Activated B cell treated with CpG ODN at 0.5 μM for 24 hours (primary cell): Measurements from ENCODE around the gene ACOX3. TPM values are rescaled to one million over a fixed set of nuclear protein-coding genes. Genes with fewer than 3 reads are reported as not detected.
A peak's percentile ranks its signal among the peaks of the same experiment; 100 is the strongest.

Source experiments
- ATAC-seq: fragments of 200-7000 bp; cut with Tn5 transposase; one replicate; pipeline ENCODE4 v1.10.0; 2021; ENCODE audit warnings: low read depth, mild to moderate bottlenecking, moderate library complexity
- CTCF ChIA-PET: fragments of 350-600 bp; sonication (Branson Sonifier 250); formaldehyde crosslinking; loops from one replicate; lab custom pipeline; 2021; ENCODE audit warnings: antibody characterized with exemption; lab: Charles Lee
- POLR2A ChIA-PET: fragments of 350-600 bp; sonication (Branson Sonifier 250); formaldehyde crosslinking; loops from one replicate; lab custom pipeline; 2021; ENCODE audit warnings: antibody characterized with exemption; lab: Charles Lee
- DNase-seq: peaks from one replicate; pipeline ENCODE4 v3.0.0; 2022
- H3K27ac Mint-ChIP-seq: one replicate; pipeline ENCODE4 v1.8.0; 2020; ENCODE audit warnings: mixed read lengths
- H3K27me3 Mint-ChIP-seq: one replicate; pipeline ENCODE4 v1.8.0; 2021; ENCODE audit warnings: mixed read lengths
- H3K36me3 Mint-ChIP-seq: one replicate; pipeline ENCODE4 v1.8.0; 2021; ENCODE audit warnings: low read depth, mixed read lengths
- H3K4me1 Mint-ChIP-seq: one replicate; pipeline ENCODE4 v1.8.0; 2021; ENCODE audit warnings: mixed read lengths
- H3K4me3 Mint-ChIP-seq: one replicate; pipeline ENCODE4 v1.8.0; 2020; ENCODE audit warnings: mild to moderate bottlenecking, mixed read lengths
- H3K9me3 Mint-ChIP-seq: one replicate; pipeline ENCODE4 v1.8.0; 2020; ENCODE audit warnings: mixed read lengths
- intact Hi-C: fragments of 100-400 bp; cut with micrococcal nuclease; formaldehyde crosslinking; loops from one replicate; pipeline ENCODE4 v1.15.1; 2024
- total RNA-seq: library from RNA; stranded (reverse); gene quantifications from 2 replicates; pipeline ENCODE4 v1.2.3, GENCODE V29; 2022
- TF ChIP-seq, protein P1 (sequence below): fragments of 200-600 bp; IDR thresholded peaks from one replicate; pipeline ENCODE4 v1.8.0; 2022; ENCODE audit warnings: antibody characterized with exemption, mild to moderate bottlenecking

Gene ACOX3
- total RNA-seq, 1 donor from 2014 or later: 20.6 TPM

DNA sequence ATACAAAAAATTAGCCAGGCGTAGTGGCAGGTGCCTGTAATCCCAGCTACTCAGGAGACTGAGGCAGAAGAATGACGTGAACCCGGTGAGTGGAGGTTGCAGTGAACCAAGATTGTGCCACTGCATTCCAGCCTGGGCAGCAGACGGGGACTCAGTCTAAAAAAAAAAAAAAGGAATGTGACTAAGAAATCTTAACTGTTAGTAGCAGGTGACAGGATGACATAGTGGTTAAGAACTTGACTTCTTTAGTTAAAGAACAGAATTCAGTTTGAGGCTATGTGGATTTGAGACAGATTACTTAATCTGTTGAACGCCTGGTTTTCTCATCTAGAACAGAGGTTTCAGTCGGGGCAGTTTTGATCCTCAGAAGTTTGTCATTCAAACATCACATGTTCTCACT lies 3.3 kb upstream of the ACOX3 start:
- POLR2A ChIA-PET: no interaction called here
- DNase-seq (no peak), ATAC-seq (no peak)
- peaks cover 34% of the 10 kb centered on the region for H3K36me3 Mint-ChIP-seq
- intact Hi-C loops: loop anchor here (5.0 kb wide), 1 partner anchor 1662 kb away; the partner anchor contains the start of gene KIAA0232
- TF ChIP-seq, protein P1, sequence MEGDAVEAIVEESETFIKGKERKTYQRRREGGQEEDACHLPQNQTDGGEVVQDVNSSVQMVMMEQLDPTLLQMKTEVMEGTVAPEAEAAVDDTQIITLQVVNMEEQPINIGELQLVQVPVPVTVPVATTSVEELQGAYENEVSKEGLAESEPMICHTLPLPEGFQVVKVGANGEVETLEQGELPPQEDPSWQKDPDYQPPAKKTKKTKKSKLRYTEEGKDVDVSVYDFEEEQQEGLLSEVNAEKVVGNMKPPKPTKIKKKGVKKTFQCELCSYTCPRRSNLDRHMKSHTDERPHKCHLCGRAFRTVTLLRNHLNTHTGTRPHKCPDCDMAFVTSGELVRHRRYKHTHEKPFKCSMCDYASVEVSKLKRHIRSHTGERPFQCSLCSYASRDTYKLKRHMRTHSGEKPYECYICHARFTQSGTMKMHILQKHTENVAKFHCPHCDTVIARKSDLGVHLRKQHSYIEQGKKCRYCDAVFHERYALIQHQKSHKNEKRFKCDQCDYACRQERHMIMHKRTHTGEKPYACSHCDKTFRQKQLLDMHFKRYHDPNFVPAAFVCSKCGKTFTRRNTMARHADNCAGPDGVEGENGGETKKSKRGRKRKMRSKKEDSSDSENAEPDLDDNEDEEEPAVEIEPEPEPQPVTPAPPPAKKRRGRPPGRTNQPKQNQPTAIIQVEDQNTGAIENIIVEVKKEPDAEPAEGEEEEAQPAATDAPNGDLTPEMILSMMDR: no peak
- peaks cover 39% of the 10 kb centered on the region for H3K4me1 Mint-ChIP-seq
- H3K4me3 Mint-ChIP-seq: no peak overlapping the region
- CTCF ChIA-PET: no interaction called here
- no peak overlapping the region for H3K27ac Mint-ChIP-seq
- H3K9me3 Mint-ChIP-seq: no peaks in the 10 kb centered on the region
- H3K27me3 Mint-ChIP-seq: no peaks in the 10 kb centered on the region

DNA sequence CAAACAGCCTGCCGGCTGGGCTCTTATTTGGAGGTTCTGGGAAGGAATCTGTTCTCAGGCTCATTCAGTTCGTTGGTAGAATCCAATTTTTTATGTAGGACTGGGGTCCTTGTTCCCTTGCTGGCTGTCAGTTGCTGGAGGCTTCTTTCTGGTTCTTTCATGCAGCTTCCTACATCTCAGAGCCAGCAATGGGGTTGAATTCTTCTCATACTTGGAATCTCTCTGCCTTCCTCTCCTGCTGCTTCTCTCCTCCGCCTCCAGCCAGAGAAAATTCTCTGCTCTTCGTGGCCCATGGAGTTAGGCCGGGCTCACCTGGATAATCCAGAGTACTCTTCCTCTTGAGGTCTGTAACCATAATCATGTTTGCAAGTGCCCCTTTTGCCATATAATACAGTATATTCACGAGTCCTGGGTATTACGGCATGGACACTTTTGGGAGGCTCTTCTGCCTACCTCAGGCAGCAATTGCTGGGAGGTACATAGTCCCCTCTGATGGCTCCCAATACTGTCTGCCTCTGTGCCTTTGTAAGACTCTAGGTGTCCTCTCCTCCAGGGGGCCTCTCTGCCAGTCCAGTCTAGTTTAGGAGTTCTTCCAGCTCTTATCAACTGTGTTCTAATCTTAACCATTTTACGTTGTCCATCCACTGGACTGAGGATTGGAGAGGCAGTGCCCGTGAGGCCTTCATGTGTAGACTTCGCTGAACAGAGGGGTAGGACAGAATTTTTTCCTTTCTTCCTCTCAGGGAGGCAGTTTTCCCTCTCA lies 2.3 kb upstream of the ACOX3 start:
- CTCF ChIA-PET: no interaction called here
- peak overlapping the region; percentile 66 for H3K4me3 Mint-ChIP-seq
- H3K27ac Mint-ChIP-seq: no peak overlapping the region

DNA sequence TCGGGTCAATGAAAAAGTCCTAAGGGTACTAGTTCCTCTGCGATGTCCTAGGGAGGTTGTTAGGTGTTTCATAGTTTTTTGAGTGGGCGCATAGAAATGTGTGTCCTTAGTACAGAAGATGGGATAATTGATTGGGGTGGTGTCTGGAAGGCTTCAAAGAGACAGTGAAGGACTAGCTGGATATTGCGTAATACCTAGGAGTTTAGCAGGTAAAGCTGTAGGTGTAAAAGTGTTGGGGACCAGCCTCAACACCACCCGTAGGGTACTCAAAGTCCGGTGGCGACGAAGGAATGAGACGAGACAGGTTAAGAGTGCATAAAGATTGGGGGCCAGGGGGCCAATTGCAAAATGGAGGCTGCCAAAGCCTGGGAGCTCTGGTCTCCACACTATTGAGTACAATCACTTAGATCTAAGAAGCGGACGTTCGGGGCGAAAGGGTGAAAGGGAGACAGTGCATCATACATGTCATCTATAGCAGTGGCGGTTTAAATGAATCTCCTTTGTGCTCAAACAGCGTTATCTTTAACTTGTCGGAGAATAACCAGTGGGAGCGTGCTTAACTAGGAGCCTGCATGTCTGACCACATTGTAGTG lies 1.1 kb upstream of the ACOX3 start:
- intact Hi-C loops: loop anchor here (2.0 to 5.0 kb wide), 2 partner anchors 213 to 1659 kb away; partner anchors contain the start of gene KIAA0232
- ATAC-seq (no peak), DNase-seq (no peak)
- TF ChIP-seq, protein P1: no peak
- Mint-ChIP-seq H3K27me3 (no peaks in the 10 kb centered on the region), H3K27ac (peak overlapping the region; percentile 20), H3K4me3 (peak overlapping the region; percentile 97), H3K9me3 (no peaks in the 10 kb centered on the region), H3K4me1 (peaks cover 52% of the 10 kb centered on the region), H3K36me3 (peaks cover 22% of the 10 kb centered on the region)
- POLR2A ChIA-PET: interaction anchor here (4.5 kb wide), 1 partner anchor 14 kb away, joined by 44 read pairs; no protein-coding TSS in a partner anchor
- CTCF ChIA-PET: no interaction called here

More for the DNA sequence above, 2.3 kb upstream of the ACOX3 start:
- POLR2A ChIA-PET: no interaction called here
- intact Hi-C loops: loop anchor here (5.0 kb wide), 1 partner anchor 1660 kb away; the partner anchor contains the start of gene KIAA0232
- Mint-ChIP-seq H3K9me3 (no peaks in the 10 kb centered on the region), H3K36me3 (peaks cover 27% of the 10 kb centered on the region), H3K27me3 (no peaks in the 10 kb centered on the region), H3K4me1 (peaks cover 44% of the 10 kb centered on the region)
- DNase-seq: no peak
- ATAC-seq: no peak
- TF ChIP-seq, protein P1: no peak

DNA sequence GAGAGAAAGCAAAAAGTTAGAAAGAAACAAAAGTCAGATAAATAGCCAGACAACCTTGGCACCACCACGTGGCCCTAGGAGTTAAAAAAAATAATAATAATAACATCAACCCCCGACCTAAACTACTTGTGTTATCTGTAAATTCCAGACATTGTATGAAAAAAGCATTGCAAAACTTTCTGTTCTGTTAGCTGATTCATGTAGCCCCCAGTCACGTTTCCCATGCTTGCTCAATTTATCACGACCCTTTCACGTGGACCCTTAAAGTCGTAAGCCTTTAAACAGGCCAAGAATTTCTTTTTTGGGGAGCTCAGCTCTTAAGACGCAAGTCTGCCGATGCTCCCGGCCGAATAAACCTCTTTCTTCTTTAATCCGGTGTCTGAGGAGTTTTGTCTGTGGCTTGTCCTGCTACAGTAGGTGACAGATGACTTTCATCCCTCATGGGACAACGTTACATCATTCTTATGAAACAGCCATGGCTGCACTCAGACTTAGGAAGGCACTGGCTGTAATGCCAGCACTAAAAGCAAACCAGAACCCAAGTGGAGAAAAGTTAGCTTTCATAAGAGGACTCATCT lies 520 bp downstream of the ACOX3 start:
- ChIA-PET CTCF (no interaction called here), POLR2A (interaction anchor here (0.6 to 4.5 kb wide), 6 partner anchors 12 to 1677 kb away, joined by 3 to 44 read pairs (median 5); no protein-coding TSS in a partner anchor)
- H3K4me3 Mint-ChIP-seq: peak overlapping the region; percentile 97
- peak overlapping the region; percentile 98 for H3K27ac Mint-ChIP-seq
- ATAC-seq (peak; percentile 65), DNase-seq (no peak)
- H3K27me3 Mint-ChIP-seq: no peaks in the 10 kb centered on the region
- TF ChIP-seq, protein P1: no peak
- H3K9me3 Mint-ChIP-seq: no peaks in the 10 kb centered on the region
- intact Hi-C loops: loop anchor here (1.0 to 5.0 kb wide), 4 partner anchors 12 to 1658 kb away; partner anchors contain the start of genes ABLIM2 and KIAA0232
- H3K36me3 Mint-ChIP-seq: peaks cover 12% of the 10 kb centered on the region
- peaks cover 67% of the 10 kb centered on the region for H3K4me1 Mint-ChIP-seq
